ENCODE measurements around the gene U2AF1L4.

GRCh38 chr19:35776102-35776788, 31.0 kb upstream of the U2AF1L4 start:
- no peak for TF ChIP-seq CTCF (tag by site-specific recombination; IDR thresholded peaks at IDR 0.05)
- TF ChIP-seq SCRT1 (tag by site-specific recombination; IDR thresholded peaks at IDR 0.05; ENCODE audit: borderline replicate concordance): no peak
- no peak for TF ChIP-seq ZNF513 (tag by site-specific recombination; IDR thresholded peaks at IDR 0.05)
- no peak for TF ChIP-seq ZNF114 (tag by site-specific recombination; IDR thresholded peaks at IDR 0.05)
- no peak for TF ChIP-seq ZNF223 (tag by site-specific recombination; IDR thresholded peaks at IDR 0.05)
- no peak for TF ChIP-seq ZNF830 (tag by site-specific recombination; IDR thresholded peaks at IDR 0.05; ENCODE audit: low read depth)

Measured in HEK293 (cell line).